NCI-H187 treated with DMSO at 0.1 percent for 48 hours (cell line): ENCODE results near the gene CHP1.
"Not testable (repeated sequence)": the region's sequence is repeated elsewhere in the genome, so short reads cannot be mapped to it uniquely, and the experiment has no call there.

Experiments
- DNase-seq: peaks from one replicate; lab custom pipeline; 2025; lab: John Stamatoyannopoulos, UW

Gene CHP1

DNA sequence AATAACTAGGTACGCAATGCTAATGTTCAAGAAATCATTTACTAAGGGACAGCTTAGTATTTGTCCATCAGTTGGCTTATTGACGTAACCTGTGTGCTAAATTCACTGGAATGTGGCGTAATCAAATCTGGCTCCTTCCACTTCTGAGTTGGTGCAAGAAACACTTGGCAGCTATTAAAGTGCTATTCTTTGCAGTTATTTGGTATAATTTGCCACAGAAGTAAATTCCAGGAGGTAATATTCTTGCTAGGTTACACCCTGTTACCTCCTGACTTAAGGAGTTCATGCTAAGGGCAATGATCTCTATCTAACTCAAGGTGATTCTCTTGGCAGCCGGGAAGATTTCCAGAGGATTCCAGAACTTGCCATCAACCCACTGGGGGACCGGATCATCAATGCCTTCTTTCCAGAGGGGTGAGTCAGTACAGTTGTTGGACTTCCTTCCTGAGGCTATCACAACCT, 25.5 kb downstream of the CHP1 start:
- no peak for DNase-seq

GRCh38 chr15:41258750-41259471, 27.8 kb downstream of the CHP1 start:
- no peak for DNase-seq

- no peak for DNase-seq
Observed at GRCh38 chr15:41259546-41260189, 28.6 kb downstream of the CHP1 start.

GRCh38 chr15:41260924-41261323, 29.9 kb downstream of the CHP1 start:
- DNase-seq, result not testable (repeated sequence)

GRCh38 chr15:41262571-41262970, 31.5 kb downstream of the CHP1 start:
- DNase-seq, result no peak

DNA sequence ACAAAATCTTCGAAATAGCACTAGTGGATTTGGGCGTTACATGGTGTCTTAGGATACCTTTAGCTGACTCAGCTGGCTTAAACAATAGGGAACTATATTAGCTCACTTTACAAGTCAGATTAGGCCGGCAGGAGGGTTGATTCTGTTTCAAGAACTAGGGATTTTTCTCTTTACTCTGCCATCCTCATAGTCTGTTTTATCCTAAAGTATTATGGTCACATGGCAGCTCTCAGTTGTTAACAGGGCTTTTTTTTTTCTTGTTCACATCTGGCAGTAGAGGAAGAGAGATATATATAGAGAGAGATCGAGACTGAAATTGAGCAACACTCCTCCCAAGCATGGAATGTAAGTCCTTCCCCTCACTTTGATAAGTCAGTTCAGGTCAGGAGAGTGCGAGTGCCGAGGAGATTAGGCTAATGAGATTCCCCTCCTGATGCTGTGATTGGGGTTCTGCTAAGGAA, 32.9 kb downstream of the CHP1 start:
- no peak for DNase-seq

GRCh38 chr15:41269887-41270286, 38.8 kb downstream of the CHP1 start:
- no peak for DNase-seq

DNA sequence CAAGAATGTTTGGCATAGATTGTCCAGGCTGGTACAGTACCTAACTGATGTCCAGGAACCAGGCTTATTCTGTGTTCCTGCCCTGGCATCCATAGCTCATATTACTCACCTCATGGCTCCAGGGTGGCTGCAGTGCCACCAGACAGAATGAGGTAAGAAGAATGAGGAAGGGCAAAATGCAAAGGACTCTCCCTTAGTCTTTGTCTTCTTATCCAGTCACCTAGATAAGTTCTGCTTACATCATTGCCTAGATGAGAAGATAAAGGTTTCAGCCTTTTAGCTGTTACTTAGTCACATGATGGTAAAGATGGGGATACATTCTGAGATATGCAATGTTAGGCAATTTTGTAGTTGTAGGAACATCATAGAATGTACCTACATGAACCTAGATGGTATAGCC, 45.8 kb downstream of the CHP1 start:
- no peak for DNase-seq

GRCh38 chr15:41278319-41278718, 47.3 kb downstream of the CHP1 start:
- DNase-seq, result no peak

GRCh38 chr15:41279535-41280283, 48.6 kb downstream of the CHP1 start:
- DNase-seq, result no peak

DNA sequence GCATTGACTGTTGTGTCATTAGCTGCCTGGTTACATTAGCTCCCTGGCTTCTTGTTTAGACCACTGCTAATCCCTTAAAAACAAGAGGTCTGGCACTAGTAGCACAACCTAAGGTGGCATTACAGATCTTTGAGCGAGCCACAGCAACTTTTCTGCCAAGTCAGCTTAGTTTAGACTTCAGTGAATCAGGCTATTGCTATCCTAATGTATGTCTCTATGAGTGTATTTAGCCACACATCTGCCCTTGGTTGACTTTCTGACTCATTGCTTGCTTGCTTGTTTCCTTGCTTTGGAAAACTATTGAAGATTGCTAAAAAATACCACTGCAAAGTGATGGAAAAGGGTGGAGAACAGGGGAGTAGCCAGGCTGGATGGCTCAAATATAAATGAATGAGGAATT, 50.2 kb downstream of the CHP1 start:
- DNase-seq, result no peak

DNA sequence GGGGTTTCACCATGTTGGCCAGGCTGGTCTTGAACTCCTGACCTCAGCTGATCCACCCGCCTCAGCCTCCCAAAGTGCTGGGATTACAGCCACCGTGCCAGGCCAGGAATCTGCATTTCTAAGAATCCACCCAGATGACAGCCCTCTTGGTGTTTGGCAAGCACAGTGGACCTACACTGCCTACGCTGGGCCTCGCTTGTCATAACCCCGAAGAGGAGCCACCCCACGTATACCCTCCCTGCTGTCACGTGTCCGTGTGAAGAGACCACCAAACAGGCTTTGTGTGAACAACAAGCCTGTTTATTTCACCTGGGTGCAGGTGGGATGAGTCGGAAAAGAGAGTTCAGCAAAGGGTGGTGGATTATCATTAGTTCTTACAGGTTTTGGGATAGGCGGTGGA, 51.4 kb downstream of the CHP1 start:
- DNase-seq, result not testable (repeated sequence)

DNA sequence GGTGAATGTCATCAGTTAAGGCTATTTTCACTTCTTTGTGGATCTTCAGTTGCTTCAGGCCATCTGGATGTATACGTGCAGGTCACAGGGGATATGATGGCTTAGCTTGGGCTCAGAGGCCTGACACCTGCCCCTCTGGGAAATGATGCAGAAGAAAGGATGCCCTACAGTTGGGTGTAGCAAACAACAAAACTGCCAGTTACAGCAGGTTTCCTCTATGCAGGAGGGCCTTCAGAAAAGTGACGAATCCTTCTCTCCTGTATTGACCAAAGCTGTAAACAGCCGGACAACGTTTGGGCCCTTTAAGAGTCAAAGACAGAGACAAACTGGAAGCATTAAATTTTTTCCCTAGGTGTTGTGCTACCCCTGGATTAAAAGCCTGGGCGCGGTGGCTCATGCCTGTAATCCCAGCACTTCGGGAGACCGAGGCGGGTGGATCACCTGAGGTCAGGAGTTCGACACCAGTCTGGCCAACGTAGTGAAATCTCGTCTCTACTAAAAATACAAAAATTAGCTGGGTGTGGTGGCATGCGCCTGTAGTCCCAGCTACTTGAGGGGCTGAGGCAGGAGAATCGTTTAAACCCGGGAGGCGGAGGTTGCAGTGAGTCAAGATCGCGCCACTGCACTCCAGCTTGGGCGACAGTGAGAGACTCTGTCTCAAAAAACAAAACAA, 52.0 kb downstream of the CHP1 start:
- not testable (repeated sequence) for DNase-seq

DNA sequence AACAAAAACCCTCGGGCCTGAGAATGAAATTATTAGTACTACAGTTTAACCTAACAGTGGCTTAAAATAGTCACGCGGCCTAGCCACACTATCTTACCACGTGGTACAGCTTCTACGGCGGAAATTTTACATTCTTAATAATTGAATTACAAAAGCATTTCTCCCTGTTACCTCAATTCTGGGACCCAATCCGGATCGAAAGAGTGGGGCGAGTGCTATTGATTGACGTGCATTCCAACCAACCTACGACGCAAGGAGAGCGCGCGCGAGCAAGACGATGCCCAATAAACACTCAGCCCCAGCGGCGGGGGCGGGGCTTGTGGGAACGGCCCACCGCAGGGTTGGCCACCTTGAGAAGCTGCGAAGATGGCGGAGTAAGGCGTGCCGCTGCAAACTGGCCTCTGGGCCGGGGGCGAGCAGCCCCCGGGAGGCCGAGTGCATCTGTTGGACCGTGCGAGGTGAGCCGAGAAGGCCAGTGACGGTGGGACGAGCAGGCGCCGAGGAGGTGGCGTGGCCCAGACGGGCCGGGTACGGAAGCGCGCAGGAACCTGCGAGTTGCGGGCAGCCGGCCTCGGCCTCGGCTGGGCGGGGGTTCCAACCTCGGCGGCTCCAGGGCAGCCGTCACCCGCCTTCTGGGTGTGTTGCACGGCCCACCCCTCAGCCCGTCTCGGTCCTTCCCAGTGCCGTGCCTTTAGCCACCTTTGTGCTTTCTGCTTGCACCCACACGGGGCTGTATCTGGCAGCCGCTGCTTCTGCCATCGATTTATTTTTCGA, 52.8 kb downstream of the CHP1 start:
- DNase-seq, result peak; percentile 83

DNA sequence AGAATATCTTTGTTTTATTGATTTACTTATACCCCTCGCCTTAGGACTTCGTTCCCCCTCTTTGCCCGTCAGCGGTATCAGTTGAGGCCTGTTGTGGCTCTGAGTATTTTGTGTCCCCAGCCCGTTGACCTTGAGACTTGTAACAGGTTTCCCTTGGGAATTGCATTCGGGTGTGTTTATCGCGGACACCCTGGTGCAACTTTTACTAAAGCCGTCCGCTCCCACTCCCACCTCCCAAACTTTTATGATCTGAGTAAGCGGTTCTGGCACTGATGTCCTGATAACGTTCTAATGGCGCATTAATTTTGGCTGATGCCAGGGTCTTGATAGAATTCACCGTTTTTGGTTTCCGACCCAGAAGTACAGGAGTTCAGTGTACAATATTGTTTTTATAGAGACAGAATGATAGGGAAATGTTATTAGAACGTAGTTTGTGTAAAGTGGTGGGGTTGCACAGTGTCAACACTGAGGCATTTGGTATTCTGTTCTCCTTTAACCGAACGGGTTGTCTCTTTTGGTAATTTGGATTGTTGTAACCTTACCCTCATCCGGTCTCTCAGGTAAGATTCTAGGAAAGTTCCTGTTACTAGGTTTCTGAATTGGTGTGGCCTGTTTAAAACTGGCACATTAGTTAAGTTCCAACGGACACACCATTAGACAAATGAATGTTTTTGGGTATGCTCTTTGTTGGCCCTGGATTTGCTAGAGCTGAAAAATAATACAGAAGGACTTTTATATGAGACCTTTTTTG, 53.5 kb downstream of the CHP1 start:
- DNase-seq, result no peak

DNA sequence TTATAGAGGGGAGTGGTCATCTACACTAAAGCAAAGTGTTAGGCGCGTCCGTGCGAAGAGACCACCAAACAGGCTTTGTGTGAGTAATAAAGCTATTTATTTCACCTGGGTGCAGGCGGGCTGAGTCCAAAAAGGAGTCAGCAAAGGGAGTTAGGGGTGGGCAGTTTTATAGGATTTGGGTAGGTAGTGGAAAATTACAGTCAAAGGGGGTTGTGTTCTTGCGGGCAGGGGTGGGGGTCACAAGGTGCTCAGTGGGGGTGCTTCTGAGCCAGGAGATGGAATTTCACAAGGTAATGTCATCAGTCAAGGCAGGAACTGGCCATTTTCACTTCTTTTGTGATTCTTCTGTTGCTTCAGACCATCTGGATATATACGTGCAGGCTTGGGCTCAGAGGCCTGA, 54.2 kb downstream of the CHP1 start:
- DNase-seq, result no peak

DNA sequence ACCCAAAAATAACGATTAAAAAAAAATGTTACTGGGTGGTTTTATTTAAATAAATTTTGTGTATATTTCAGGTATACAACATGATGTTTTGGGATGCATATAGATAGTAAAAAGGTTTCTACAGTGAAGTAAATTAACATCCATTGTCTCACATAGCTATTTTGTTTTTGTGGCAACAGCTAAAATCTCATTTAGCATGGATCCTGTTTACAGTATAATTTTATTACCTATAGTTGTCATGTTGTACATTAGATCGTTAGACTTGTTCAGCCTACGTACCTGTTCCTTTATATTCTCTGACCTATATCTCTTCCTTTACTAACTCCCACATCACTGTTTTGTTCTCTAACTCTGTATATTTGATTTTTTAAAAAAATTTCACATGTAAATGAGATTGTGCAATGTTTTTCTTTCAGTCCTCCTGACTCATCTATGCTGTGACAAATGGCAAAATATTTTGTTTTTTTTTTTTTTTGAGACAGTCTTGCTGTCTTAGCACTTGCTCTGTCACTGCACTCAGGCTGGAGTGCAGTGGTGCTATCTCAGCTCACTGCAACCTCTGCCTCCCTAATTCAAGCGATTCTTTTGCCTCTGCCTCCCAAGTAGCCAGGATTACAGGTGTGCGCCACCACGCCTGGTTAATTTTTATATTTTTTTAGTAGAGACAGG, 55.7 kb downstream of the CHP1 start:
- DNase-seq, result no peak

DNA sequence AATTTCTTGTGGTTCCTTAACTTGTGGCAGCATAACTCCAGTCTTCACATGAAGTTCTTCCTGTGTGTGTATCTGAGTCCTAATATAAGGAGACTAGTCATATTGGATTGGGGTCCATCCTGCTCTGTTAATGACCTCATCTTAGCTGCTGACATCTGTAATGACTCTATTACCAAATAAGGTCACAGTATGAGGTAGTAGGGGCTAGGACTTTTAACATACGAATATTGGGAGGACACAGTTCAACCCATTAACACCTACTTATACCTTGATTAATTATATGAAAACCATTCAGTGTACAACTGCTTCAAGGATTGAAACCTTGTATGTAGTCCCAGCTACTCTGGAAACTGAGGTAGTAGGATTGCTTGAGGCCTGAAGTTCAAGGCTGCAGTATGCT, 57.4 kb downstream of the CHP1 start:
- DNase-seq, result no peak

GRCh38 chr15:41289953-41290352, 58.9 kb downstream of the CHP1 start:
- DNase-seq, result no peak

- DNase-seq, result no peak
Observed at GRCh38 chr15:41291065-41291631, 60.1 kb downstream of the CHP1 start.
